HEK293 (cell line): ENCODE results near the gene FGR.

Experiments
- BCL11B ChIP-seq: fragments of 450-650 bp; formaldehyde crosslinking; IDR thresholded peaks from 2 replicates; pipeline ENCODE4 v1.5.1; 2016; ENCODE audit warnings: low read depth, missing biosample characterization, missing genetic modification characterization
- GFI1B ChIP-seq: fragments of 450-650 bp; formaldehyde crosslinking; IDR thresholded peaks from 2 replicates; pipeline ENCODE4 v1.5.1; 2016; ENCODE audit warnings: missing biosample characterization, missing genetic modification characterization
- KLF16 ChIP-seq: fragments of 450-650 bp; formaldehyde crosslinking; IDR thresholded peaks from 2 replicates; pipeline ENCODE4 v1.5.1; 2017; ENCODE audit warnings: missing biosample characterization, missing genetic modification characterization
- PATZ1 ChIP-seq: fragments of 450-650 bp; formaldehyde crosslinking; IDR thresholded peaks from 2 replicates; pipeline ENCODE4 v1.5.1; 2016; ENCODE audit warnings: missing biosample characterization, missing genetic modification characterization
- SALL2 ChIP-seq: fragments of 450-650 bp; formaldehyde crosslinking; IDR thresholded peaks from 2 replicates; pipeline ENCODE4 v1.5.0; 2017; ENCODE audit warnings: missing biosample characterization, mild to moderate bottlenecking, missing genetic modification characterization, borderline replicate concordance
- SETDB1 ChIP-seq: IDR thresholded peaks from one replicate; pipeline ENCODE4 v1.6.1; 2017; ENCODE audit warnings: mild to moderate bottlenecking, low read length, moderate library complexity, mixed read lengths; ENCODE audit not compliant: insufficient read length
- SP2 ChIP-seq: fragments of 450-650 bp; formaldehyde crosslinking; IDR thresholded peaks from 2 replicates; pipeline ENCODE4 v1.5.1; 2016; ENCODE audit warnings: missing biosample characterization, missing genetic modification characterization
- SP3 ChIP-seq: fragments of 450-650 bp; formaldehyde crosslinking; IDR thresholded peaks from 2 replicates; pipeline ENCODE4 v1.5.1; 2016; ENCODE audit warnings: missing biosample characterization, missing genetic modification characterization
- WT1 ChIP-seq: fragments of 450-650 bp; formaldehyde crosslinking; IDR thresholded peaks from 2 replicates; pipeline ENCODE4 v1.5.1; 2016; ENCODE audit warnings: missing biosample characterization, missing genetic modification characterization
- ZNF114 ChIP-seq: fragments of 450-650 bp; formaldehyde crosslinking; IDR thresholded peaks from 2 replicates; pipeline ENCODE4 v1.5.0; 2017; ENCODE audit warnings: missing biosample characterization, missing genetic modification characterization
- ZNF350 ChIP-seq: fragments of 450-650 bp; formaldehyde crosslinking; IDR thresholded peaks from 2 replicates; pipeline ENCODE4 v1.5.0; 2017; ENCODE audit warnings: missing biosample characterization, mild to moderate bottlenecking, missing genetic modification characterization
- ZNF394 ChIP-seq: fragments of 450-650 bp; formaldehyde crosslinking; IDR thresholded peaks from 2 replicates; pipeline ENCODE4 v1.5.1; 2016; ENCODE audit warnings: missing biosample characterization, missing genetic modification characterization, mild to moderate bottlenecking, moderate library complexity, borderline replicate concordance
- ZNF416 ChIP-seq: fragments of 450-650 bp; formaldehyde crosslinking; IDR thresholded peaks from 2 replicates; pipeline ENCODE4 v1.5.1; 2016; ENCODE audit warnings: missing biosample characterization, missing genetic modification characterization
- ZNF449 ChIP-seq: fragments of 450-650 bp; formaldehyde crosslinking; IDR thresholded peaks from 2 replicates; pipeline ENCODE4 v1.5.1; 2017; ENCODE audit warnings: missing biosample characterization, mild to moderate bottlenecking, missing genetic modification characterization, moderate library complexity
- ZNF473 ChIP-seq: fragments of 450-650 bp; formaldehyde crosslinking; IDR thresholded peaks from 2 replicates; pipeline ENCODE4 v1.5.1; 2017; ENCODE audit warnings: missing biosample characterization, missing genetic modification characterization
- ZNF48 ChIP-seq: fragments of 450-650 bp; formaldehyde crosslinking; IDR thresholded peaks from 2 replicates; pipeline ENCODE4 v1.5.1; 2016; ENCODE audit warnings: missing biosample characterization, missing genetic modification characterization
- ZNF555 ChIP-seq: fragments of 450-650 bp; formaldehyde crosslinking; conservative IDR thresholded peaks from 2 replicates; pipeline ENCODE4 v1.5.1; 2017; ENCODE audit warnings: missing biosample characterization, mild to moderate bottlenecking, missing genetic modification characterization, inconsistent platforms
- ZNF621 ChIP-seq: fragments of 450-650 bp; formaldehyde crosslinking; IDR thresholded peaks from 2 replicates; pipeline ENCODE4 v1.5.1; 2017; ENCODE audit warnings: missing biosample characterization, missing genetic modification characterization
- ZNF623 ChIP-seq: fragments of 450-650 bp; formaldehyde crosslinking; IDR thresholded peaks from 2 replicates; pipeline ENCODE4 v1.5.1; 2016; ENCODE audit warnings: missing biosample characterization, missing genetic modification characterization
- ZNF639 ChIP-seq: fragments of 450-650 bp; formaldehyde crosslinking; IDR thresholded peaks from 2 replicates; pipeline ENCODE4 v1.5.1; 2016; ENCODE audit warnings: missing biosample characterization, missing genetic modification characterization
- ZNF658 ChIP-seq: fragments of 450-650 bp; formaldehyde crosslinking; IDR thresholded peaks from 2 replicates; pipeline ENCODE4; 2016; ENCODE audit warnings: missing biosample characterization, missing genetic modification characterization
- ZNF670 ChIP-seq: fragments of 450-650 bp; formaldehyde crosslinking; IDR thresholded peaks from 2 replicates; pipeline ENCODE4 v1.5.1; 2016; ENCODE audit warnings: missing biosample characterization, missing genetic modification characterization, low read depth
- ZNF76 ChIP-seq: fragments of 450-650 bp; formaldehyde crosslinking; IDR thresholded peaks from 2 replicates; pipeline ENCODE4; 2016; ENCODE audit warnings: low read depth, missing biosample characterization, missing genetic modification characterization, borderline replicate concordance
- ZSCAN23 ChIP-seq: fragments of 450-650 bp; formaldehyde crosslinking; IDR thresholded peaks from 2 replicates; pipeline ENCODE4 v1.5.1; 2016; ENCODE audit warnings: missing biosample characterization, missing genetic modification characterization
- ZSCAN30 ChIP-seq: fragments of 450-650 bp; IDR thresholded peaks from 2 replicates; pipeline ENCODE4 v1.5.1; 2018; ENCODE audit warnings: missing biosample characterization, mild to moderate bottlenecking, missing genetic modification characterization, moderate library complexity
- TF ChIP-seq, protein P1 (sequence below): fragments of 450-650 bp; formaldehyde crosslinking; IDR thresholded peaks from 2 replicates; pipeline ENCODE4 v1.5.0; 2017; ENCODE audit warnings: missing biosample characterization, missing genetic modification characterization, borderline replicate concordance
- TF ChIP-seq, protein P2 (sequence below): fragments of 450-650 bp; formaldehyde crosslinking; IDR thresholded peaks from 2 replicates; pipeline ENCODE4 v1.5.1; 2017; ENCODE audit warnings: missing biosample characterization, missing genetic modification characterization
- TF ChIP-seq, protein P3 (sequence below): fragments of 450-650 bp; formaldehyde crosslinking; IDR thresholded peaks from 2 replicates; pipeline ENCODE4 v1.5.1; 2016; ENCODE audit warnings: missing biosample characterization, missing genetic modification characterization

The FGR gene

DNA sequence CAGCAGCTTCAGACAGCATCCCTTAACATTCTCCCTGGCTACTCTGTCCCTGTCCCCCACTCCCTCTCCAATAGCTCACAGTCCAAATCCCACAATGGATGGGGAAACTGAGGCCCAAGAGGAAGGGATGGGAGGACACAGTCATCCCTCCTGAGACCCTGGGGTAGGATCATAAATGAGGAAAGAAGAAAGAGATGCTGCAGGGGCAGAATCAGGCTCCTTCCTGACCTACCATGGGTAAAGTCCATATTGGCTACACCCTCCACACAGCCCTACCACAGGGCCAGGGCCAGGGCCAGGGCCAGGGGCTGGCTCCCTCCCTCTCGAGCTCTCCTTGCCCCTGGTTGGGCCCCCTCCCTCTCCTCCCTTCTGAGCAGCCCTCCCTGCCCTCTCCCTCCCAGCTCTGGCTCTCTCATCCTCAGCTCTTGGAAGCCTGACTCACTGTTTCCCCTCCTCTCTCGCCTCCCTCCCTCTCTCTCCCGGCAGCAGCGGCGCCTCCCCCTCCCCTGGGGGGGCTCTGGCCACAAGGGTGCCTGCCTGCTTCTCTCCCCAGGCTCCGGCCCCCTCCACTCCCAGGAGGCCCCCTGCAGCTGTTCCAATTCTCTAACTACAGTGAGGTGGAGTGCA, 36.0 kb downstream of the FGR start (continued):
- TF ChIP-seq, protein P1, sequence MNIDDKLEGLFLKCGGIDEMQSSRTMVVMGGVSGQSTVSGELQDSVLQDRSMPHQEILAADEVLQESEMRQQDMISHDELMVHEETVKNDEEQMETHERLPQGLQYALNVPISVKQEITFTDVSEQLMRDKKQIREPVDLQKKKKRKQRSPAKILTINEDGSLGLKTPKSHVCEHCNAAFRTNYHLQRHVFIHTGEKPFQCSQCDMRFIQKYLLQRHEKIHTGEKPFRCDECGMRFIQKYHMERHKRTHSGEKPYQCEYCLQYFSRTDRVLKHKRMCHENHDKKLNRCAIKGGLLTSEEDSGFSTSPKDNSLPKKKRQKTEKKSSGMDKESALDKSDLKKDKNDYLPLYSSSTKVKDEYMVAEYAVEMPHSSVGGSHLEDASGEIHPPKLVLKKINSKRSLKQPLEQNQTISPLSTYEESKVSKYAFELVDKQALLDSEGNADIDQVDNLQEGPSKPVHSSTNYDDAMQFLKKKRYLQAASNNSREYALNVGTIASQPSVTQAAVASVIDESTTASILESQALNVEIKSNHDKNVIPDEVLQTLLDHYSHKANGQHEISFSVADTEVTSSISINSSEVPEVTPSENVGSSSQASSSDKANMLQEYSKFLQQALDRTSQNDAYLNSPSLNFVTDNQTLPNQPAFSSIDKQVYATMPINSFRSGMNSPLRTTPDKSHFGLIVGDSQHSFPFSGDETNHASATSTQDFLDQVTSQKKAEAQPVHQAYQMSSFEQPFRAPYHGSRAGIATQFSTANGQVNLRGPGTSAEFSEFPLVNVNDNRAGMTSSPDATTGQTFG (tag by site-specific recombination): no peak
- TF ChIP-seq ZNF623 (tag by site-specific recombination) (no peak), ZNF621 (tag by site-specific recombination) (no peak), ZNF114 (no peak), SP3 (peak; percentile 54; the same call in 1 of the 2 replicates), ZSCAN30 (tag by site-specific recombination) (no peak), ZNF473 (tag by site-specific recombination) (no peak), KLF16 (tag by site-specific recombination) (no peak; the same call in 1 of the 2 replicates), ZNF670 (no peak), ZNF639 (tag by site-specific recombination) (peak; percentile 65; the same call in 1 of the 2 replicates), ZNF449 (tag by site-specific recombination) (0 out of 2 replicates have a peak, but pooled peaks have one; percentile 22), ZNF48 (tag by site-specific recombination) (no peak), ZNF350 (tag by site-specific recombination) (no peak), ZNF416 (tag by site-specific recombination) (no peak), WT1 (tag by site-specific recombination) (peak; percentile 97), GFI1B (tag by site-specific recombination) (no peak), PATZ1 (peak; percentile 90), SALL2 (tag by site-specific recombination) (no peak), ZNF555 (no peak), SETDB1 (no peak), ZNF76 (peak; percentile 48; the same call in 1 of the 2 replicates), ZSCAN23 (tag by site-specific recombination) (no peak), SP2 (tag by site-specific recombination) (peak; percentile 73), ZNF394 (tag by site-specific recombination) (peak; percentile 39; the same call in 1 of the 2 replicates), BCL11B (tag by site-specific recombination) (no peak), ZNF658 (tag by site-specific recombination) (no peak)
- TF ChIP-seq, protein P2, sequence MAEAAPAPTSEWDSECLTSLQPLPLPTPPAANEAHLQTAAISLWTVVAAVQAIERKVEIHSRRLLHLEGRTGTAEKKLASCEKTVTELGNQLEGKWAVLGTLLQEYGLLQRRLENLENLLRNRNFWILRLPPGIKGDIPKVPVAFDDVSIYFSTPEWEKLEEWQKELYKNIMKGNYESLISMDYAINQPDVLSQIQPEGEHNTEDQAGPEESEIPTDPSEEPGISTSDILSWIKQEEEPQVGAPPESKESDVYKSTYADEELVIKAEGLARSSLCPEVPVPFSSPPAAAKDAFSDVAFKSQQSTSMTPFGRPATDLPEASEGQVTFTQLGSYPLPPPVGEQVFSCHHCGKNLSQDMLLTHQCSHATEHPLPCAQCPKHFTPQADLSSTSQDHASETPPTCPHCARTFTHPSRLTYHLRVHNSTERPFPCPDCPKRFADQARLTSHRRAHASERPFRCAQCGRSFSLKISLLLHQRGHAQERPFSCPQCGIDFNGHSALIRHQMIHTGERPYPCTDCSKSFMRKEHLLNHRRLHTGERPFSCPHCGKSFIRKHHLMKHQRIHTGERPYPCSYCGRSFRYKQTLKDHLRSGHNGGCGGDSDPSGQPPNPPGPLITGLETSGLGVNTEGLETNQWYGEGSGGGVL (tag by site-specific recombination): peak; percentile 100
- TF ChIP-seq, protein P3, sequence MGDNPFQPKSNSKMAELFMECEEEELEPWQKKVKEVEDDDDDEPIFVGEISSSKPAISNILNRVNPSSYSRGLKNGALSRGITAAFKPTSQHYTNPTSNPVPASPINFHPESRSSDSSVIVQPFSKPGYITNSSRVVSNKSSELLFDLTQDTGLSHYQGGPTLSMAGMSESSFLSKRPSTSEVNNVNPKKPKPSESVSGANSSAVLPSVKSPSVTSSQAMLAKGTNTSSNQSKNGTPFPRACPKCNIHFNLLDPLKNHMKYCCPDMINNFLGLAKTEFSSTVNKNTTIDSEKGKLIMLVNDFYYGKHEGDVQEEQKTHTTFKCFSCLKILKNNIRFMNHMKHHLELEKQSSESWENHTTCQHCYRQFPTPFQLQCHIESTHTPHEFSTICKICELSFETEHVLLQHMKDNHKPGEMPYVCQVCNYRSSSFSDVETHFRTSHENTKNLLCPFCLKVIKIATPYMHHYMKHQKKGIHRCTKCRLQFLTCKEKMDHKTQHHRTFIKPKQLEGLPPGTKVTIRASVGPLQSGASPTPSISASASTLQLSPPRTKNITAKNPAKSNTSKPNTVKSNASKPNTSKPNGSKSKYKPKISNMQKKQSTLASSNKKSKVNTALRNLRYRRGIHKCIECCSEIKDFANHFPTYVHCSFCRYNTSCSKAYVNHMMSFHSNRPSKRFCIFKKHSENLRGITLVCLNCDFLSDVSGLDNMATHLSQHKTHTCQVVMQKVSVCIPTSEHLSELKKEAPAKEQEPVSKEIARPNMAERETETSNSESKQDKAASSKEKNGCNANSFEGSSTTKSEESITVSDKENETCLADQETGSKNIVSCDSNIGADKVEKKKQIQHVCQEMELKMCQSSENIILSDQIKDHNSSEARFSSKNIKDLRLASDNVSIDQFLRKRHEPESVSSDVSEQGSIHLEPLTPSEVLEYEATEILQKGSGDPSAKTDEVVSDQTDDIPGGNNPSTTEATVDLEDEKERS: no peak
